HG02678 (cell line): ENCODE results near the gene GPSM1.

Experiments
- ATAC-seq: cut with Tn5 transposase; IDR thresholded peaks from one replicate; pipeline ENCODE4 v1.9.1; 2021; ENCODE audit warnings: mild to moderate bottlenecking, moderate library complexity; ENCODE audit not compliant: unreplicated experiment

The GPSM1 gene

GRCh38 chr9:136304456-136304855 is 22.9 kb upstream of the GPSM1 start:
- no peak for ATAC-seq

GRCh38 chr9:136304981-136305380 is 22.4 kb upstream of the GPSM1 start:
- no peak for ATAC-seq

GRCh38 chr9:136305804-136306203 is 21.5 kb upstream of the GPSM1 start:
- ATAC-seq, result no peak

- no peak for ATAC-seq
Observed at GRCh38 chr9:136306211-136307208, 20.8 kb upstream of the GPSM1 start.

GRCh38 chr9:136307215-136307750 is 20.1 kb upstream of the GPSM1 start:
- no peak for ATAC-seq

GRCh38 chr9:136308006-136308701 is 19.2 kb upstream of the GPSM1 start:
- no peak for ATAC-seq

- ATAC-seq, result no peak
Observed at GRCh38 chr9:136308702-136309053, 18.7 kb upstream of the GPSM1 start.

GRCh38 chr9:136309101-136309801 is 18.1 kb upstream of the GPSM1 start:
- ATAC-seq, result no peak

- no peak for ATAC-seq
Observed at GRCh38 chr9:136309806-136310220, 17.5 kb upstream of the GPSM1 start.

GRCh38 chr9:136310273-136311030 is 16.9 kb upstream of the GPSM1 start:
- ATAC-seq, result no peak

- ATAC-seq, result no peak
Observed at GRCh38 chr9:136311051-136312008, 16.0 kb upstream of the GPSM1 start.

- ATAC-seq, result no peak
Observed at GRCh38 chr9:136312009-136312375, 15.3 kb upstream of the GPSM1 start.

GRCh38 chr9:136312436-136312835 is 14.9 kb upstream of the GPSM1 start:
- no peak for ATAC-seq

GRCh38 chr9:136313111-136314055 is 14.0 kb upstream of the GPSM1 start:
- ATAC-seq, result no peak

GRCh38 chr9:136314056-136314416 is 13.3 kb upstream of the GPSM1 start:
- ATAC-seq, result no peak

- ATAC-seq, result no peak
Observed at GRCh38 chr9:136314944-136315343, 12.4 kb upstream of the GPSM1 start.

GRCh38 chr9:136316271-136316751 is 11.0 kb upstream of the GPSM1 start:
- no peak for ATAC-seq
